PC-9 (cell line): ENCODE results near the gene GATA1. TPM values are rescaled to one million over a fixed set of nuclear protein-coding genes. Genes with fewer than 3 reads are reported as not detected.
A peak's percentile ranks its signal among the peaks of the same experiment; 100 is the strongest.

Experiments
- BruUV-seq: library from RNA; stranded (reverse); fragments of 400-500 nt; replicated peaks from 2 replicates; lab custom pipeline; 2021; lab: Mats Ljungman, UMichigan
- CTCF ChIA-PET: fragments of 300-600 bp; sonication (Branson Sonifier 250); formaldehyde crosslinking; loops from one replicate; lab custom pipeline; 2022; ENCODE audit warnings: antibody characterized with exemption; lab: Charles Lee
- POLR2A ChIA-PET: fragments of 300-600 bp; sonication (Branson Sonifier 250); formaldehyde crosslinking; loops from one replicate; lab custom pipeline; 2022; ENCODE audit warnings: antibody characterized with exemption; ENCODE audit not compliant: unreplicated experiment; lab: Charles Lee
- DNase-seq, 2 experiments: peaks; one replicate each; pipeline versions ENCODE4 v3.0.0 to v3.0.0-alpha.2; 2015 to 2022; ENCODE audit warnings: mixed read lengths in 1 of 2
- H2AFZ ChIP-seq: fragments of 200-600 bp; sonication (generic); 2 replicates; pipeline ENCODE4 v1.8.1; 2017; ENCODE audit warnings: antibody characterized with exemption
- H3F3A ChIP-seq: fragments of 200-600 bp; sonication (generic); 2 replicates; pipeline ENCODE4 v1.8.1; 2017; ENCODE audit warnings: antibody characterized with exemption, mild to moderate bottlenecking, low read depth; ENCODE audit not compliant: insufficient read depth
- H3K27ac ChIP-seq: fragments of 200-600 bp; sonication (generic); 2 replicates; pipeline ENCODE4 v1.6.1; 2016; ENCODE audit warnings: mixed run types
- H3K27me3 ChIP-seq: fragments of 200-600 bp; sonication (generic); 2 replicates; pipeline ENCODE4 v1.6.1; 2016; ENCODE audit warnings: low read depth, mixed run types; ENCODE audit not compliant: insufficient read depth
- H3K36me3 ChIP-seq: fragments of 200-600 bp; sonication (generic); 2 replicates; pipeline ENCODE4 v1.6.1; 2016; ENCODE audit warnings: low read depth, mixed run types
- H3K4me1 ChIP-seq: fragments of 200-600 bp; sonication (generic); replicated peaks from 2 replicates; pipeline ENCODE4 v1.6.1; 2016; ENCODE audit warnings: mixed run types; ENCODE audit not compliant: insufficient read depth
- H3K4me2 ChIP-seq: fragments of 200-600 bp; sonication (generic); 2 replicates; pipeline ENCODE4 v1.6.1; 2017; ENCODE audit warnings: mixed run types
- H3K4me3 ChIP-seq: fragments of 200-600 bp; sonication (generic); 2 replicates; pipeline ENCODE4 v1.6.1; 2016; ENCODE audit warnings: mixed run types
- H3K79me2 ChIP-seq: fragments of 200-600 bp; sonication (generic); 2 replicates; pipeline ENCODE4 v1.6.1; 2017; ENCODE audit warnings: low read depth, mixed run types
- H3K9me2 ChIP-seq: fragments of 200-600 bp; sonication (generic); 2 replicates; pipeline ENCODE4 v1.8.1; 2017; ENCODE audit warnings: mild to moderate bottlenecking; ENCODE audit not compliant: insufficient read depth
- H3K9me3 ChIP-seq: fragments of 200-600 bp; sonication (generic); 2 replicates; pipeline ENCODE4 v1.8.1; 2016; ENCODE audit warnings: low read depth; ENCODE audit not compliant: insufficient read depth
- H4K20me1 ChIP-seq: fragments of 200-600 bp; sonication (generic); 2 replicates; pipeline ENCODE4 v1.8.1; 2017; ENCODE audit not compliant: insufficient read depth
- CTCF ChIP-seq: fragments of 200-600 bp; sonication (generic); conservative IDR thresholded peaks from 2 replicates; pipeline ENCODE4 v1.6.1; 2017; ENCODE audit warnings: mixed run types, antibody characterized with exemption, mild to moderate bottlenecking, moderate library complexity
- EZH2 ChIP-seq: fragments of 200-600 bp; sonication (generic); IDR thresholded peaks from 2 replicates; pipeline ENCODE4 v1.8.0; 2017; ENCODE audit warnings: antibody characterized with exemption, low read depth
- intact Hi-C: fragments of 100-400 bp; cut with micrococcal nuclease; formaldehyde crosslinking; loops from one replicate; pipeline ENCODE4 v1.10.0; 2022; ENCODE audit not compliant: unreplicated experiment
- total RNA-seq: library from RNA; stranded (reverse); gene quantifications from 2 replicates; pipeline ENCODE4 v1.2.3, GENCODE V29; 2021

Gene GATA1
- total RNA-seq, 1 experiment from 2014 or later = not detected

GRCh38 chrX:48784726-48785125 is 1.7 kb upstream of the GATA1 start:
- TF ChIP-seq EZH2 (no peak), CTCF (no peak)

GRCh38 chrX:48785186-48785539 is 1.2 kb upstream of the GATA1 start:
- CTCF ChIA-PET = no interaction called here
- Histone ChIP-seq H3K36me3 (no peaks in the 10 kb centered on the region), H3K4me1 (no peaks in the 10 kb centered on the region), H2AFZ (no peak overlapping the region), H3K9me3 (no peaks in the 10 kb centered on the region), H3K9me2 (no peaks in the 10 kb centered on the region), H3F3A (no peaks in the 10 kb centered on the region), H3K79me2 (no peaks in the 10 kb centered on the region), H3K4me3 (no peak overlapping the region), H3K4me2 (no peak overlapping the region), H4K20me1 (no peaks in the 10 kb centered on the region), H3K27ac (no peak overlapping the region), H3K27me3 (no peaks in the 10 kb centered on the region)
- intact Hi-C loops = no loop called here
- TF ChIP-seq EZH2 (no peak), CTCF (no peak)
- DNase-seq = peak in 1 of 2 experiments; percentile 24
- POLR2A ChIA-PET = no interaction called here
- no TSS peak for BruUV-seq

More at GRCh38 chrX:48784726-48785125, 1.7 kb upstream of the GATA1 start:
- DNase-seq = no peak
- H3K9me3 ChIP-seq = no peaks in the 10 kb centered on the region
- no TSS peak for BruUV-seq
- no peak overlapping the region for H3K4me3 ChIP-seq
- H3K4me2 ChIP-seq = no peak overlapping the region
- no peaks in the 10 kb centered on the region for H3K36me3 ChIP-seq
- H3F3A ChIP-seq = no peaks in the 10 kb centered on the region
- no peaks in the 10 kb centered on the region for H3K79me2 ChIP-seq
- CTCF ChIA-PET = no interaction called here
- no peaks in the 10 kb centered on the region for H4K20me1 ChIP-seq
- H3K4me1 ChIP-seq = no peaks in the 10 kb centered on the region
- no peak overlapping the region for H2AFZ ChIP-seq
- POLR2A ChIA-PET = no interaction called here
- intact Hi-C loops = no loop called here
- H3K9me2 ChIP-seq = no peaks in the 10 kb centered on the region
- no peak overlapping the region for H3K27ac ChIP-seq
- H3K27me3 ChIP-seq = no peaks in the 10 kb centered on the region

GRCh38 chrX:48785540-48786214 is 713 bp upstream of the GATA1 start:
- H3K4me2 ChIP-seq = no peak overlapping the region
- no peaks in the 10 kb centered on the region for H3K36me3 ChIP-seq
- no TSS peak for BruUV-seq
- no peaks in the 10 kb centered on the region for H3K4me1 ChIP-seq
- POLR2A ChIA-PET = no interaction called here
- no peak overlapping the region for H3K4me3 ChIP-seq
- H3K9me3 ChIP-seq = no peaks in the 10 kb centered on the region
- no peak for TF ChIP-seq EZH2
- no peak for TF ChIP-seq CTCF
- CTCF ChIA-PET = no interaction called here
- H4K20me1 ChIP-seq = no peaks in the 10 kb centered on the region
- no peaks in the 10 kb centered on the region for H3F3A ChIP-seq
- H3K27ac ChIP-seq = no peak overlapping the region
- no peak for DNase-seq
- no peaks in the 10 kb centered on the region for H3K9me2 ChIP-seq
- no peaks in the 10 kb centered on the region for H3K27me3 ChIP-seq
- intact Hi-C loops = no loop called here
- no peaks in the 10 kb centered on the region for H3K79me2 ChIP-seq
- H2AFZ ChIP-seq = no peak overlapping the region
